Activated naive CD8-positive, alpha-beta T cell (primary cell): ENCODE data around the gene MAGI2.

ENCODE experiments used
- H3K27ac Mint-ChIP-seq: one replicate; pipeline ENCODE4 v1.8.0; 2021; ENCODE audit warnings: mixed read lengths
- H3K27me3 Mint-ChIP-seq: one replicate; pipeline ENCODE4 v1.8.0; 2021; ENCODE audit warnings: mixed read lengths
- H3K36me3 Mint-ChIP-seq: one replicate; pipeline ENCODE4 v1.8.0; 2021; ENCODE audit warnings: mixed read lengths
- H3K4me1 Mint-ChIP-seq: one replicate; pipeline ENCODE4 v1.8.0; 2021; ENCODE audit warnings: low read depth, mixed read lengths
- H3K4me3 Mint-ChIP-seq: one replicate; pipeline ENCODE4 v1.8.0; 2021; ENCODE audit warnings: mild to moderate bottlenecking, mixed read lengths
- H3K9me3 Mint-ChIP-seq: one replicate; pipeline ENCODE4 v1.8.0; 2021; ENCODE audit warnings: low read depth, mixed read lengths

MAGI2 gene

GRCh38 chr7:79320741-79321473 is 132.6 kb downstream of the MAGI2 start:
- Mint-ChIP-seq H3K4me3 (no peak overlapping the region), H3K36me3 (no peaks in the 10 kb centered on the region), H3K27me3 (peaks cover 6% of the 10 kb centered on the region), H3K4me1 (no peaks in the 10 kb centered on the region), H3K27ac (no peak overlapping the region), H3K9me3 (no peaks in the 10 kb centered on the region)

GRCh38 chr7:79319369-79319768 is 134.1 kb downstream of the MAGI2 start:
- no peaks in the 10 kb centered on the region for H3K9me3 Mint-ChIP-seq
- peaks cover 6% of the 10 kb centered on the region for H3K27me3 Mint-ChIP-seq
- H3K4me3 Mint-ChIP-seq, result no peak overlapping the region
- no peaks in the 10 kb centered on the region for H3K4me1 Mint-ChIP-seq
- H3K36me3 Mint-ChIP-seq, result no peaks in the 10 kb centered on the region
- H3K27ac Mint-ChIP-seq, result no peak overlapping the region

GRCh38 chr7:79317728-79318127 is 135.7 kb downstream of the MAGI2 start:
- H3K4me1 Mint-ChIP-seq, result no peaks in the 10 kb centered on the region
- no peak overlapping the region for H3K27ac Mint-ChIP-seq
- H3K27me3 Mint-ChIP-seq, result peaks cover 3% of the 10 kb centered on the region
- H3K36me3 Mint-ChIP-seq, result no peaks in the 10 kb centered on the region
- no peaks in the 10 kb centered on the region for H3K9me3 Mint-ChIP-seq
- no peak overlapping the region for H3K4me3 Mint-ChIP-seq

GRCh38 chr7:79312022-79312421 is 141.4 kb downstream of the MAGI2 start:
- no peak overlapping the region for H3K27ac Mint-ChIP-seq
- H3K4me3 Mint-ChIP-seq, result no peak overlapping the region
- H3K27me3 Mint-ChIP-seq, result no peaks in the 10 kb centered on the region
- H3K9me3 Mint-ChIP-seq, result no peaks in the 10 kb centered on the region
- H3K4me1 Mint-ChIP-seq, result no peaks in the 10 kb centered on the region
- no peaks in the 10 kb centered on the region for H3K36me3 Mint-ChIP-seq

- Mint-ChIP-seq H3K27me3 (no peaks in the 10 kb centered on the region), H3K36me3 (no peaks in the 10 kb centered on the region), H3K4me3 (no peak overlapping the region)
These were observed 145.3 kb downstream of the MAGI2 start for GRCh38 chr7:79308192-79308591.

GRCh38 chr7:79307376-79307775 is 146.1 kb downstream of the MAGI2 start:
- no peaks in the 10 kb centered on the region for H3K36me3 Mint-ChIP-seq
- no peaks in the 10 kb centered on the region for H3K4me1 Mint-ChIP-seq
- no peak overlapping the region for H3K27ac Mint-ChIP-seq
- H3K27me3 Mint-ChIP-seq, result no peaks in the 10 kb centered on the region
- H3K9me3 Mint-ChIP-seq, result no peaks in the 10 kb centered on the region
- no peak overlapping the region for H3K4me3 Mint-ChIP-seq

More at GRCh38 chr7:79308192-79308591, 145.3 kb downstream of the MAGI2 start:
- H3K9me3 Mint-ChIP-seq, result no peaks in the 10 kb centered on the region
- no peaks in the 10 kb centered on the region for H3K4me1 Mint-ChIP-seq
- H3K27ac Mint-ChIP-seq, result no peak overlapping the region

- Mint-ChIP-seq H3K27ac (no peak overlapping the region), H3K36me3 (no peaks in the 10 kb centered on the region), H3K9me3 (no peaks in the 10 kb centered on the region), H3K4me1 (no peaks in the 10 kb centered on the region), H3K4me3 (no peak overlapping the region), H3K27me3 (no peaks in the 10 kb centered on the region)
These were observed 148.8 kb downstream of the MAGI2 start for GRCh38 chr7:79304711-79305110.

GRCh38 chr7:79302293-79302692 is 151.2 kb downstream of the MAGI2 start:
- Mint-ChIP-seq H3K4me3 (no peak overlapping the region), H3K27ac (no peak overlapping the region), H3K27me3 (no peaks in the 10 kb centered on the region), H3K9me3 (no peaks in the 10 kb centered on the region), H3K36me3 (no peaks in the 10 kb centered on the region), H3K4me1 (no peaks in the 10 kb centered on the region)

- no peaks in the 10 kb centered on the region for H3K36me3 Mint-ChIP-seq
- no peaks in the 10 kb centered on the region for H3K9me3 Mint-ChIP-seq
- peaks cover 2% of the 10 kb centered on the region for H3K27me3 Mint-ChIP-seq
- H3K27ac Mint-ChIP-seq, result no peak overlapping the region
- H3K4me3 Mint-ChIP-seq, result no peak overlapping the region
- no peaks in the 10 kb centered on the region for H3K4me1 Mint-ChIP-seq
These were observed 152.0 kb downstream of the MAGI2 start for GRCh38 chr7:79301419-79301818.

- no peaks in the 10 kb centered on the region for H3K4me1 Mint-ChIP-seq
- H3K4me3 Mint-ChIP-seq, result no peak overlapping the region
- H3K9me3 Mint-ChIP-seq, result no peaks in the 10 kb centered on the region
- H3K36me3 Mint-ChIP-seq, result no peaks in the 10 kb centered on the region
- peaks cover 2% of the 10 kb centered on the region for H3K27me3 Mint-ChIP-seq
- H3K27ac Mint-ChIP-seq, result no peak overlapping the region
These were observed 152.9 kb downstream of the MAGI2 start for GRCh38 chr7:79300573-79300972.

- no peaks in the 10 kb centered on the region for H3K4me1 Mint-ChIP-seq
- peaks cover 2% of the 10 kb centered on the region for H3K27me3 Mint-ChIP-seq
- no peak overlapping the region for H3K4me3 Mint-ChIP-seq
- H3K9me3 Mint-ChIP-seq, result no peaks in the 10 kb centered on the region
- no peak overlapping the region for H3K27ac Mint-ChIP-seq
- no peaks in the 10 kb centered on the region for H3K36me3 Mint-ChIP-seq
These were observed 155.2 kb downstream of the MAGI2 start for GRCh38 chr7:79298145-79298760.

GRCh38 chr7:79296553-79297320 is 156.7 kb downstream of the MAGI2 start:
- no peaks in the 10 kb centered on the region for H3K4me1 Mint-ChIP-seq
- H3K9me3 Mint-ChIP-seq, result no peaks in the 10 kb centered on the region
- no peak overlapping the region for H3K4me3 Mint-ChIP-seq
- no peaks in the 10 kb centered on the region for H3K36me3 Mint-ChIP-seq
- H3K27me3 Mint-ChIP-seq, result peaks cover 6% of the 10 kb centered on the region
- H3K27ac Mint-ChIP-seq, result no peak overlapping the region

GRCh38 chr7:79293655-79294142 is 159.8 kb downstream of the MAGI2 start:
- no peaks in the 10 kb centered on the region for H3K9me3 Mint-ChIP-seq
- H3K36me3 Mint-ChIP-seq, result no peaks in the 10 kb centered on the region
- no peak overlapping the region for H3K27ac Mint-ChIP-seq
- no peaks in the 10 kb centered on the region for H3K4me1 Mint-ChIP-seq
- no peak overlapping the region for H3K4me3 Mint-ChIP-seq
- peaks cover 8% of the 10 kb centered on the region for H3K27me3 Mint-ChIP-seq

- Mint-ChIP-seq H3K9me3 (no peaks in the 10 kb centered on the region), H3K27me3 (peaks cover 8% of the 10 kb centered on the region), H3K4me3 (no peak overlapping the region), H3K36me3 (no peaks in the 10 kb centered on the region), H3K4me1 (no peaks in the 10 kb centered on the region), H3K27ac (no peak overlapping the region)
These were observed 160.6 kb downstream of the MAGI2 start for GRCh38 chr7:79292834-79293233.

- Mint-ChIP-seq H3K27ac (no peak overlapping the region), H3K27me3 (peaks cover 7% of the 10 kb centered on the region), H3K4me1 (no peaks in the 10 kb centered on the region), H3K4me3 (no peak overlapping the region), H3K36me3 (no peaks in the 10 kb centered on the region), H3K9me3 (no peaks in the 10 kb centered on the region)
These were observed 162.0 kb downstream of the MAGI2 start for GRCh38 chr7:79291498-79291865.
